Measurements from ENCODE around the gene SCN3B.

SCN3B gene

DNA sequence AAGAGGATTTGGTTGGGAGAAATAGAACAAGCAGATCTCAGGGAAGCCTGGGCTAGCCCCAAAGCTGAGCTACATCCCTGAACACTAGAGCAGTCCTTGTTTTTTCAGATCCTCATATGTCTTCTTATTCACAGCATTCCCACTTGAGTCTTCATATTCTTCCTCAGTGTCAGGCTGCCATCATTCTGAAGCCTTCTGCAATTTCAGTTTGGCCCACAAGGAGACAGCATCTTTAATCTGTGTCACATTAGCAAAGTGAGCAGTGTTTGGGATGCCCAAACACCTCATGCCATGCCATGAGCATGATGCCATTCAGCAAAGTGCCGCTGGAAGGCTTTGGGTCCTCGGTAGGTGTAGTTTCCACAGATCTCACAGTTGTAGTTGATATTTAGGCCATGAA, 56.6 kb downstream of the SCN3B start:
- H3K4me1 Mint-ChIP-seq (ENCODE audit: low read depth): no peaks in the 10 kb centered on the region
- no peaks in the 10 kb centered on the region for H3K9me3 Mint-ChIP-seq
- H3K27me3 Mint-ChIP-seq: no peaks in the 10 kb centered on the region
- DNase-seq: no peak
- H3K27ac Mint-ChIP-seq: no peak overlapping the region
- no peak overlapping the region for H3K4me3 Mint-ChIP-seq
- H3K36me3 Mint-ChIP-seq (ENCODE audit: low read depth): peaks cover 65% of the 10 kb centered on the region

DNA sequence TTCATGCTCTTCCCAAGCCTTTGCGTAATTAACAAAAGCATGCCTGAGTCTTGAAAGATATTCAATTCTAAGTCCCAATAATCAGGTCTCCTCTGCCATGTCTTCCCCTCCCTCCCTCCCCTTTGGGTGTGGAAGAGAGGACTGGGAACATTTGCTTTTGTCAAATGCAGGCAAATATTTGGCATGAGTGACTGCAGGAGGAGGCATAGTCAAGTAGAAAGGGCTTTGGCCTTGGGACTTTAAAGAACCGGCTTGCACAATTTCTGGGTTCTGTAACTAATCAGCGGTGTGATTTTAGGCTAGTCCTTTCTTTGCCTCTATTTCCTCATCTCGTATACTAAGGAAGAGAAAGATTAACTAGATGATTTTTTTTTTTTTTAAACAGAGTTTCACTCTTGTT, 59.5 kb downstream of the SCN3B start:
- Mint-ChIP-seq H3K4me1 (ENCODE audit: low read depth) (no peaks in the 10 kb centered on the region), H3K9me3 (no peaks in the 10 kb centered on the region), H3K4me3 (no peak overlapping the region)

DNA sequence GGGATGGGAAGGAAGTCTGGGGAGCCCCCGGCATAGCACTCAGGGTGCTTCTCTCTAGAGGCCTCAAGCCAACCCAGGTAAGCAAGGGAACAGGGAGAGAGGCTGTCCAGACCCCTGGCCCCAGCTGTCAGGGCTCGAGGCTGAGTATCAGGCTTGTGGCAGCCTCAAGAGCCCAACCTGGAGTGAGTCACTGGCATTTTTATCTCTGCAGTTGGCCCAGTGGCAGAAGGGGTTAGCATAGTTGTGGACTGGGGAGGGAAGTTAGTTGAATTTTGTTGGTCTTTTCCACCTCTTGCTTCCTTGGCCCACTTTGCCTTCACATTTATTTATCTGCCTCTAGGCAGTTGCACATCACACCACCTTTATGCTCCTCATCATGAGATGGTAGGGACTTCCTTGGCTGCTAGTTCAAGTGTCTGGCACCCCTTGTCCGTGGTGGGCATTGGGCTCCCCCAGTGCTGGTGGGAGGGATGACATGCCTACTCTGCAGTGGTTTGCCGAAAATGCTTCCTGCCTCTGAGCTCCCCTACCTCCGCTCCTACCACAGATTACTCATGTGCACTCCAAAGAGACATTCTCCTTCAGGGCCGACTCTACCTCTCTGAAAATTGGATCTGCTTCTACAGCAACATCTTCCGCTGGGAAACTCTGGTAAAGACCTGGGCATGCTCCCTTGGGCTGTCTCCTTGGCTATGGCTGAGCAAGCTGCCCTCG, 60.1 kb downstream of the SCN3B start:
- no peak for DNase-seq
- Mint-ChIP-seq H3K27ac (no peak overlapping the region), H3K4me3 (no peak overlapping the region), H3K36me3 (ENCODE audit: low read depth) (peaks cover 51% of the 10 kb centered on the region), H3K27me3 (no peaks in the 10 kb centered on the region), H3K9me3 (no peaks in the 10 kb centered on the region), H3K4me1 (ENCODE audit: low read depth) (no peaks in the 10 kb centered on the region)

More for the DNA sequence above, 59.5 kb downstream of the SCN3B start:
- Mint-ChIP-seq H3K36me3 (ENCODE audit: low read depth) (peaks cover 54% of the 10 kb centered on the region), H3K27ac (no peak overlapping the region), H3K27me3 (no peaks in the 10 kb centered on the region)
- no peak for DNase-seq

DNA sequence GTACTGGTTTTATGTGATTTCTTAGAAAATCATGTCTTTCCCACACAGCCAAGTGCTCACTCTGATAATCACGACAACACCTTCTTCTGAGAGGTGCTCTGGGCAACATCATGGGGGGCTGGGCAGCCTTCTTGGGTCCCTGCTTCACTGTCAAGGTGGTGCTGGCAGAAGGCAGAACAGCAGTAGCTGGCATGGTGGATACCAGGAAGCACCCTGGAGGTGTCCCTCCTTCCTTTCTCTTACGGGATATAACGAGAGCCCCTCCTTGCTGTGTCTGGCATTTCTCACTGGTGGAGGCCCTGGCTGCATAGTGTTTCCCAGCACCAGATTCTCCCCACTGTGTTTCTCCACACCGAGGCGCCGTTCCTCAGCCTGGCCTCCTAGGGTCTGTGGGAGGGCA, 60.9 kb downstream of the SCN3B start:
- H3K9me3 Mint-ChIP-seq: no peaks in the 10 kb centered on the region
- no peak overlapping the region for H3K4me3 Mint-ChIP-seq
- no peaks in the 10 kb centered on the region for H3K27me3 Mint-ChIP-seq
- no peaks in the 10 kb centered on the region for H3K4me1 Mint-ChIP-seq (ENCODE audit: low read depth)
- no peak for DNase-seq
- no peak overlapping the region for H3K27ac Mint-ChIP-seq
- peaks cover 44% of the 10 kb centered on the region for H3K36me3 Mint-ChIP-seq (ENCODE audit: low read depth)

DNA sequence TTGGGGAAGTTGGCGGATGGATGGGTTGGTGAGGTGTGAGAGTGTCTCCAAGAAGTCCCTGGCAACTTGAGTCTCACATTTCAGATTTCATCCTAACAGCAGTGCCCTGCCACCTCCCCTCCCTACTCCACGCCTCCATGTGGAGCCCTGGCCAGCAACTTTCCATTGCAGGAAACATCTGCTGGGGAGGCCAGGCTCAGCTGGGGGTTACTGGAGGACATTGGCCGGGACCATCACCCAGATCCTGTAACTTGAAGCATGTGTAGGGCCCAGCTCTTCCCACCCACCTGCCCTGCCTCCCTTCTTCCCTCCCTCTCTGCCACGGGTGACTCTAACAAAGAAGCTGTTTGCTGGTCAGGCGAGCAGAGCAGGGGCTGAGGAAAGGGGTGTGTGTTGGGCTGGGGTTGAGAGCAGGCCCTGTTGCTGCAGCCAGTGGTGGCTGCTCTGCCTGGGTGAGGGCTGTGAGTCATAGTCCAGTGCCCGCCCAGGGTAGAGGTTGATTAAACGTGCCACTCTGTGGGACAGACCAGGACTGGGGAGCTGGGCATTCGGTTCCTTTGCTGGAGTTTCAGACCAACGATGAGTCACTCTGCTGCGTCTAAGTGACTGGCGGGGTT, 64.0 kb downstream of the SCN3B start:
- no peak overlapping the region for H3K27ac Mint-ChIP-seq
- no peaks in the 10 kb centered on the region for H3K4me1 Mint-ChIP-seq (ENCODE audit: low read depth)
- H3K27me3 Mint-ChIP-seq: no peaks in the 10 kb centered on the region
- H3K36me3 Mint-ChIP-seq (ENCODE audit: low read depth): peaks cover 28% of the 10 kb centered on the region
- no peak for DNase-seq
- H3K9me3 Mint-ChIP-seq: no peaks in the 10 kb centered on the region
- no peak overlapping the region for H3K4me3 Mint-ChIP-seq

DNA sequence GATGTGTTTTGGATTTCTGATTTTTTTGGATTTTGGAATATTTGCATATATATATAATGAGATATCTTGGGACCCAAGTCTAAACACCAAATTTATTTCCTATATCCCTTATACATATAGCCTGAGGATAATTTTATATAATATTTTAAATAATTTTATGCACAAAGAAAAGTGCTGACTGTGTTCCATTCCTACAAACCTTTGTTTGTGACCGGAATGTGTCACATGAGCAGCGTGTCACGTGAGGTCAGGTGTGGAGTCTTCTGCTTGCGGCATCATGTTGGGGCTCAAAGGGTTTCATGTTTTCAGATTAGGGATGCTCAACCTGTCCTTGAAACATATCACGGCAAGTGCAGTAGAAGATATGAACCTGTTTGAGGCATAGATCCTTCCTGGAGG, 65.6 kb downstream of the SCN3B start:
- peaks cover 18% of the 10 kb centered on the region for H3K36me3 Mint-ChIP-seq (ENCODE audit: low read depth)
- H3K4me3 Mint-ChIP-seq: no peak overlapping the region
- no peaks in the 10 kb centered on the region for H3K4me1 Mint-ChIP-seq (ENCODE audit: low read depth)
- H3K27me3 Mint-ChIP-seq: no peaks in the 10 kb centered on the region
- no peak overlapping the region for H3K27ac Mint-ChIP-seq
- no peak for DNase-seq
- H3K9me3 Mint-ChIP-seq: no peaks in the 10 kb centered on the region

DNA sequence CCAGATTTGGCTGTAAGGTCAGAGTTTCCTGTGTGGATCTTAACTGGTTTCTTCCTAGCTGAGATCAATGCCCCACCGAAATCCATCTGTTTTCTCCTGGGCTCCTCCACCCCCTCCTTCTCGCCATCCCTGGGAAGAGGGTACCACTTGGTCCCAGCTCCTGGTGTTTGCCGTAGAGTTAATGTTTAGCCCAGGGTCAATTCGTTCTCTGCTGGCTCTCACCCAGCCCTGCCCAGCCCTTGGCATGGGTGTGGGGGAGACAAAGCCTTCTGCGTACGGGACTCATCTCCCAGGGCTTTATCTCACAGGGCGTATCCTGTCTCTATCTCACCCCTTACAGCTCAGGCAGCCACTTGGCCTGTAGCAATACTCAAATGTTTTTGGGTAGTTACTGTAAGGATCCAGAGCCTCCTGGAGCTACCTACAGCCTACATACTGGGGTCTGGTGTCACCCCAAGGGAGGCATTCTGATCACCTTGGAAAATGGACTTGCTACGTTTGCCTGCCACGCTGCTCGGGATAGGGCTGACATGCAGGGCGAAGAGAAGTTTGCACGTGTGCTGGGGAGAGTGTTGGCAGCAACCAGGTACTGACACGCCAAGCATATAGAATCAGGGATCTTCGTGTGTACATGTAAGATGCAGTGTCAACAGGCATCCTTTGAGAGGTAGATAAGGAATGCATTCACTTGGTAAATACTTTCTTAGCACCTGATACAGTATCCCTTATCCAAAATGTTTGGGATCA, 66.1 kb downstream of the SCN3B start:
- no peak overlapping the region for H3K4me3 Mint-ChIP-seq
- no peaks in the 10 kb centered on the region for H3K9me3 Mint-ChIP-seq
- H3K27me3 Mint-ChIP-seq: no peaks in the 10 kb centered on the region
- no peaks in the 10 kb centered on the region for H3K4me1 Mint-ChIP-seq (ENCODE audit: low read depth)
- H3K27ac Mint-ChIP-seq: no peak overlapping the region
- no peak for DNase-seq
- H3K36me3 Mint-ChIP-seq (ENCODE audit: low read depth): peaks cover 15% of the 10 kb centered on the region

DNA sequence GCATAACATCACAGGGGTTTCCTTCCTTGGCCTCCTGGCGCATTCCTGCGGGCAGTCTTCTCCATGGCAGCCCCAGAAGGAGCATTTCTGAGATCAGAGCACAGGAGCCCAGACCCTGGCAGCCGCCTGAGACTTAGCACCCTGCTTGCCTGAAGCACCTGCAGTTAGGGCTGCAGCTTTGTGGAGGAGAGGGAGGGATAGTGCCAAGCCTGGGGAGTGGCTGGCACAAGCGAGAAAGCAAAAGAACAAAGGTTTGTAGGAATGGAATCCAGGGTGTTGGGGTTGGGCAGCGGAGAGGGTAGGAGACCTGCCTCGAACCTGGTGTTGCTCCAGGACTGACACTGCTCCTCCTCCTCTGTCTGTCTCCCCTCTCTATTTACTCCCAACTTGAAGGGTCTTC, 66.9 kb downstream of the SCN3B start:
- H3K27ac Mint-ChIP-seq: no peak overlapping the region
- no peak for DNase-seq
- H3K36me3 Mint-ChIP-seq (ENCODE audit: low read depth): peaks cover 12% of the 10 kb centered on the region
- H3K4me3 Mint-ChIP-seq: no peak overlapping the region
- H3K9me3 Mint-ChIP-seq: no peaks in the 10 kb centered on the region
- H3K4me1 Mint-ChIP-seq (ENCODE audit: low read depth): no peaks in the 10 kb centered on the region
- no peaks in the 10 kb centered on the region for H3K27me3 Mint-ChIP-seq

DNA sequence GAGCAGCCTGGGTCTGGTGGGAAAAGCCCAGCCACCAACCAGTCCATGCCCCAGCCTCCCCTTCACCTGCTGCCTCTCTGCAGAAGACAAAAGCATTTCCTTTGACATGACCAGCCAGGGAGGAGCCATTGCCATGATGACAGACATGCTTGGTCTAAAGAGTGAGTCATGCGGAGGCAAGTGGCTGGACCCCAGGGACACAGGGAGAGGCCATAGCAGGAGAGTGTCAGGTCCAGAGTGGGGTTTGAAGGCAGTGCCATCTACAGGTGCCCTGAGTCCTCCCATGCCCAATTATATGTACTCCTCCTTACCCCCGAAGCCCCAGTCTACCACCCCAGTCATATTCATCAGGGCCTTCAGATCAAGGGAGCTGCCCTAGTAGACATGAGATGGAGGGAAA, 67.4 kb downstream of the SCN3B start:
- no peak overlapping the region for H3K27ac Mint-ChIP-seq
- H3K36me3 Mint-ChIP-seq (ENCODE audit: low read depth): peaks cover 16% of the 10 kb centered on the region
- H3K9me3 Mint-ChIP-seq: no peaks in the 10 kb centered on the region
- no peak for DNase-seq
- H3K4me1 Mint-ChIP-seq (ENCODE audit: low read depth): no peaks in the 10 kb centered on the region
- no peaks in the 10 kb centered on the region for H3K27me3 Mint-ChIP-seq
- no peak overlapping the region for H3K4me3 Mint-ChIP-seq

DNA sequence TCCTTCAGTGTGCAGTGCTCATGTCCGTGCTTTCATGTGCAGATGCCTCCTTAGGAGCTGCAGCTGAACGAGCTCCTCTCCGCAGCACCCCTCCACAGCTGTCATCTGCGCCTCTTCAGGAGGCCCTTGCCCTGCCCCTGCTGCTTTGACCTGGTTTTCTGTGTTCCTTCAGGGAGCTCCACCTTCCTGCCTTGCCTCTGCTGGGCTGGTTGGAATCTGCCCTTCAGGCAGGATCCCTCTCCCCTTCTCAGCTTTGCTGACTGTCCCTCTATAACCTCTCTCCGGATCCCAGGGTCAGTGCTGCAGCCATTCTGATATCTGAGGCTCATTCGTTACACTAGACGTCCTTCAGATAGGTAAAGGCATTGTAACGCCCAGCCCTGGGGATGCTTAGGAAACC, 67.9 kb downstream of the SCN3B start:
- H3K4me1 Mint-ChIP-seq (ENCODE audit: low read depth): no peaks in the 10 kb centered on the region
- H3K9me3 Mint-ChIP-seq: no peaks in the 10 kb centered on the region
- DNase-seq: no peak
- H3K27ac Mint-ChIP-seq: no peak overlapping the region
- H3K4me3 Mint-ChIP-seq: no peak overlapping the region
- H3K36me3 Mint-ChIP-seq (ENCODE audit: low read depth): peaks cover 18% of the 10 kb centered on the region
- H3K27me3 Mint-ChIP-seq: no peaks in the 10 kb centered on the region

DNA sequence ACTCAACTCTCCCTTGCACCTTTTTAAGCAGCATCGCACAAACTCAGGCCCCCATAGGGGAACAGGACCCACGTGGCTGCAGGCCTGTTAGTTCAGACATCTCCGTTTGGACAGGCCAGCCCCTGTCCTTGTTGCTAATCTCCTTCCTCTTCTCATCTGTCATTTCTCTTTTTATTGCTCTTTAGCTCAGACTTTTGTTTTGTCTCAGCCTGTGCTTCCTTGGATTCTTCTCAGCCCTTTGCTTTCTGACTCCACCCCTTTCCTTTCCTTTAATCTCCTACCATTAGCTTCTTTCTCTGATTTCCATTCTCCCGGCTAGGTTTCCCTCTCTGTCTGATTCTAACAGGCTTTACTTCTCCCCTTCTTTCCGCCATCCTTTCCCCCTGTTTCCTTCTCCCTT, 68.7 kb downstream of the SCN3B start:
- Mint-ChIP-seq H3K27me3 (no peaks in the 10 kb centered on the region), H3K4me1 (ENCODE audit: low read depth) (peaks cover 4% of the 10 kb centered on the region), H3K27ac (no peak overlapping the region), H3K36me3 (ENCODE audit: low read depth) (peaks cover 11% of the 10 kb centered on the region), H3K9me3 (no peaks in the 10 kb centered on the region), H3K4me3 (no peak overlapping the region)
- no peak for DNase-seq

DNA sequence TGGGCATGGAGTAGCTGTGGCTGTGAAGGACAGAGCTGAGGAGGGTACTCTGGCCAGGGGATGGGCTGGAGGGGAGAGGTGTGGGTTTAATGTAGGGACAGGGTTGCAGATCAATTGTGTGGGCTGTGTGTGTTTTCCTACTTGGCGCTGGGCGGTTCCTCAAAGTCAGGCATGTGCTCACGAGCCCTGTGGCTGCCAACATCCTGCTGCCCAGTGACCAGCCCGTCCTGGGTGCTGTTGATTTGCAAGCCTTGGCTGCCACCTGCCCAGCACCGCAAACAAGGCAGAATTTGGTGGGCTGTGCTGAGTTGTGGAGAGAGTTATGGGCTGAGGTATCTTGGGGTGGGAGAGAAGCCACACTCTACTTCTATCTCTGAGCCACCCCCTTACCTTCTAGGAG, 69.2 kb downstream of the SCN3B start:
- Mint-ChIP-seq H3K9me3 (no peaks in the 10 kb centered on the region), H3K36me3 (ENCODE audit: low read depth) (peaks cover 10% of the 10 kb centered on the region), H3K27ac (peak overlapping the region; percentile 33), H3K4me3 (no peak overlapping the region), H3K4me1 (ENCODE audit: low read depth) (peaks cover 9% of the 10 kb centered on the region), H3K27me3 (peaks cover 3% of the 10 kb centered on the region)
- DNase-seq: no peak

DNA sequence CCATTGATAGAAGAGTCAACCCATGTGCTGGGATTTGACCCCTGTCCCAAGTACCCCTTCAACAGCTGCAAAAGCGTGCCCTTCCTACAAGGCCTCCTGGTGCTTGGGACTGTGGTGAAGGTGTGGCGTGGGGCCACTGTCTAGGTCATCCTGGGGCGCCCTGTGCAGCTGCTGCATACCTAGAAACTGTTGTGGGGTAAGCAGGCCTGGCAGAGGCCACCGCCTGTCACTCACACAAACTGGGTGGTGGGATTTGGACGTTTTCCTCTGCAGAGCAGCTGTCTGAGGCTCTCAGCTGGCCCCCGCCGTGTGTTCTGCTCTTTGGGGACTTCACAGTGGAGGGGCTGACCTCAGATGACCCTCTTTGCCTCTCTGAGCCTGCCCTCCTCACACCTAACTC, 69.7 kb downstream of the SCN3B start:
- Mint-ChIP-seq H3K27ac (no peak overlapping the region), H3K4me1 (ENCODE audit: low read depth) (peaks cover 9% of the 10 kb centered on the region), H3K27me3 (peaks cover 3% of the 10 kb centered on the region), H3K36me3 (ENCODE audit: low read depth) (peaks cover 7% of the 10 kb centered on the region), H3K9me3 (no peaks in the 10 kb centered on the region), H3K4me3 (no peak overlapping the region)
- DNase-seq: no peak

DNA sequence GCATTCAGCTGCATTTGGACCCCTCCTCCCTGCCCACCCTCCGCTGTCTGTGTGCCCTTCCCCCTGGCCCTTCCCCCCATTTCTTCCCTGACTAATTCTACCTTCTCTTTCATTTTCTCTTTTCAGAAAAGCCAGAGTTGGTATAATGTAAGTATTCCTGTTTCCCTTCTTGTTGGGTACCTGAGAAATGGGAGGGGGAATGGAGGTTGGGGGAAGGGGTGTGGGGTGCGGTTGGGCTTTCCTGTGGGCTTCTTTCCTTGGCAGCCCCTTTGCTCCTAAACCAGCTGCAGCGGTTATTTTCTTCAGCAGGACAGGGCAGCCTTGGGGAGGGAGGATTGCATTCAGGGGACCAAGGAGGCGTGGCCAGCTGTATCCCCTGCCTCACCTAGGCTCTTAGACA, 70.2 kb downstream of the SCN3B start:
- no peak for DNase-seq
- H3K4me1 Mint-ChIP-seq (ENCODE audit: low read depth): peaks cover 9% of the 10 kb centered on the region
- no peak overlapping the region for H3K4me3 Mint-ChIP-seq
- H3K27ac Mint-ChIP-seq: no peak overlapping the region
- H3K27me3 Mint-ChIP-seq: peaks cover 3% of the 10 kb centered on the region
- H3K9me3 Mint-ChIP-seq: no peaks in the 10 kb centered on the region
- H3K36me3 Mint-ChIP-seq (ENCODE audit: low read depth): peaks cover 7% of the 10 kb centered on the region

DNA sequence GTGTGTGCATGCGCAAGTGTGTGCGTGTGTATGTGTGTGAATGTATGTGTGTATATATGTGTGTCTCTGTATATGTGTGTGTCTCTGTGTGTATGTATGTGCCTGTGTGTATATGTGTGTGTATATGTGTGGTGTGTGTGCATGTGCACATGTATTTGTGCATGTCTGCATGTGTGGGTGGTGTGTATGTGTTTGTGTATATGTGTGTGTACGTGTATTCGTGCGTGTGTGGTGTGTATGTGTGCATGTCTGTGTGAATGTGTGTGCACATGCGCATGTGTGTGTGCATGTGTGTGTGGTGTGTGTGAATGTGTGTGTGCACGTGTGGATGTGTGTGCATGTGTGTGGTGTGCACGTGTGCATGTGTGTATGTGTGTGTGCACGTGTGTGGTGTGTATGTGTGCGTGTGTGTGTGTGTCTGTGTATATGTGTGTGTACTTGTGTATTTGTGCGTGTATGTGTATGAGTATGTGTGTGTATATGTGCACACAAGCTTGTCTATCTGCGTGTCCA, 71.4 kb downstream of the SCN3B start:
- H3K27ac Mint-ChIP-seq: no peak overlapping the region
- peaks cover 3% of the 10 kb centered on the region for H3K27me3 Mint-ChIP-seq
- H3K36me3 Mint-ChIP-seq (ENCODE audit: low read depth): peaks cover 7% of the 10 kb centered on the region
- no peak for DNase-seq
- H3K9me3 Mint-ChIP-seq: no peaks in the 10 kb centered on the region
- no peak overlapping the region for H3K4me3 Mint-ChIP-seq
- H3K4me1 Mint-ChIP-seq (ENCODE audit: low read depth): peaks cover 9% of the 10 kb centered on the region

Data from activated T-cell treated with anti-CD3 and anti-CD28 coated beads, Interleukin-2, amount 50 U/mL, for 24 hours (primary cell).